Cardiac fibroblast (primary cell): ENCODE measurements around the gene DOCK3.

Experiments used
- DNase-seq, 2 donors: peaks; one replicate each; pipeline versions ENCODE4 v3.0.0 to v3.0.0-alpha.2; 2010; ENCODE audit warnings: low read depth in 2 of 2
- H3K4me3 ChIP-seq, 2 donors: replicated peaks in 1 of 2; 1 replicate in 1 of 2; 2 replicates in 1 of 2; pipeline ENCODE4 v1.5.1; 2011; ENCODE audit warnings: low read depth in 2 of 2, low read length in 2 of 2, mild to moderate bottlenecking in 2 of 2, moderate library complexity in 1 of 2
- CTCF ChIP-seq: IDR thresholded peaks from one replicate; pipeline ENCODE4 v1.5.1; 2011; ENCODE audit warnings: low read depth, mild to moderate bottlenecking, low read length, inconsistent platforms

DOCK3 gene

GRCh38 chr3:51381333-51381705 lies 706.6 kb downstream of the DOCK3 start:
- H3K4me3 ChIP-seq = no peak overlapping the region
- no peak for DNase-seq
- TF ChIP-seq CTCF = no peak

GRCh38 chr3:51382076-51382745 lies 707.5 kb downstream of the DOCK3 start:
- no peak for DNase-seq
- no peak for TF ChIP-seq CTCF
- no peak overlapping the region for H3K4me3 ChIP-seq

DNA sequence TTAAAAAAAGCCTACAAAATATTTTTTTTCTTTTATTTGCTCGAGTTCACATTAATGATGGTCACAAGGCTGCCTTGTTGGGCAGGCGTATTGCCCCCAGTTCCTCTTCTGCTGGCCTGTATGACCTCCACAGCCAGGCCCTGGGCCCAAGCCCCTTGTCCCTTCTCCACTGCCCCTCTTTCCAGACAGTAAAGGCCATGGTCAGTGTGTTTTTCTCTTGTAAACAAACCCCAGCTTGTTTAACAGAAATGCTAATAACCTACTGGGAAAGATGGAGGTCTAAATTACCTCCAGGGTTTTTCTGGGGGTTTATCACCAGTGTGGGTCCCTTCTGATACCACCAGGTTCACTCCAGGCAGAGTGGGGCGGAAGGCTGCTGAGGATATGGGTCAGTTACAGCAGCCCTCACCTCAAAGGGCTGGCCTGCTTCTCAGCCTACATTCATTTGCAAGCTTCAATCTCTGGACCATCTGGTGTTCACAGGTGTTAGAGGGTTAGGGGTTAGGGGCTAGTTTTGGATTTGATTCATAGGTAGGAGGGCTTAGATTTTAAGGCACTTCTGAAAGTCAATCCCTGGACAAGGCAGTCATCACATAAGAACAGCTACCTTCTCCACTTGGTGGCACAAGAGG lies 708.3 kb downstream of the DOCK3 start:
- DNase-seq = no peak
- H3K4me3 ChIP-seq = no peak overlapping the region
- no peak for TF ChIP-seq CTCF

DNA sequence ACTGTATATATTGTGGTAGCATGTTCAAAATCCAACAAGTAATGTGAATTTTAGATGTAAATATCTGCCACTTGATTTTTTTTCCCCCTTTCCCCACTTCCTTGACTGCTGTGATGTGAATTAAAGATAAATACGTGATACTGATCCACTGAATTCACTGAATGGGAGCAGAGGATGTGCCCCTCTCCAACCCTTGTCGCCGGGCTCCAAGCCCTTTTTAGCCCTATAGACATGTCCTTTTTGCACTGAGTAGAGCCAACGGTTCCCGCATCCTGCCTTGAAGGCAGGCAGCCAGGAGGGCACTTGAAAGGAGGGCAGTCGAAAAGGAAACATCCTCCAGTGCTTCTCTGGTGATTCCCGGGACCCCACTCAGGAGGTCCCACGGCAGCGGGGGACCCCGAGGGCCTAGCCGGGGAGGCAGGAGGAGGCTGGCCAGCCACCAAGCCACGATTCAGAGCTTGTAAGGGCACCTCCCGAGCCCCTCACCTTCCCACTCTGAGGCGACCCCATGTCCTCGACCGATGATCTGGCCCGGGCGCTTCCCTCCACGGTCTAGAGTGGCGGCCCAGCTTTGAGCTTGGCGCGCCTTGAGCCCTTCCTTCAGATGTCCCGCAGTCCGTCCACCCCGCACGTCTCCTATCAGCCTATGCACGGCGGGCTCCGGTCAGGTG lies 709.5 kb downstream of the DOCK3 start:
- no peak for TF ChIP-seq CTCF
- peak overlapping the region; percentile 85 to 98 for H3K4me3 ChIP-seq
- DNase-seq = peak in 1 of 2 donors; percentile 23

DNA sequence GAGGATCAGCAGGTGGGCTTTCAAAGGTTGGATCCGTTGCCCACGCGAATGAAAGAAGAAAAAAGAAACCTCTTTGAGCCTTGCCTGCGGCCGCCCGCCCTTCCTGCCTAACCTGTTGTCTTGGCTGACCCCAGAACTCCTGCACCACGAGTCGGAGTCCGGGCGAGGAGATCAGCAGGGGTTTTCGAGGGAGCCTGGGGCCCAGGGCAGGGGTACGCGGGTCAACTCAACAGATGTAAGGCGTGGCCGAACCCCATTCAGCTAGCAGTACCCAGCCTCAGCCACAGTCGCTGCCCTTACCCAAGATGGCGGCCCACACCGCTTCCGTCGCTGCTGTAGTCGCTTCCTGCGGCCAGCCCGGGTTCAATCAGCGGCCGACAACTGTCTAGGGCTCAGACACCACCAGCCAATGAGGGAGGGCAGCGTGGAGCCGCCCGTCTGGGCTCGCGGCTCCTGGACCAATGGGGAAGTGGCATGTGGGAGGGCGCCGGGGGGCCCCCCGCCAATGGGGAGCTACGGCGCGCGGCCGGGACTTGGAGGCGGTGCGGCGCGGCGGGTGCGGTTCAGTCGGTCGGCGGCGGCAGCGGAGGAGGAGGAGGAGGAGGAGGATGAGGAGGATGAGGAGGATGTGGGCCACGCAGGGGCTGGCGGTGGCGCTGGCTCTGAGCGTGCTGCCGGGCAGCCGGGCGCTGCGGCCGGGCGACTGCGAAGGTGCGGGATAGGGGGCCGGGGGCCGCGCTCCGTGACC lies 710.2 kb downstream of the DOCK3 start, which contains the start of gene MANF:
TSS of gene MANF (plus strand) at position 566 of the 748 bp plus-strand sequence. CDS start at position 618, 52 bp downstream.
- peak; percentile 98 for DNase-seq
- no peak for TF ChIP-seq CTCF
- peak within 1 kb of the TSS; percentile 85 to 98 for H3K4me3 ChIP-seq

GRCh38 chr3:51385621-51386091 lies 710.9 kb downstream of the DOCK3 start:
- no peak for TF ChIP-seq CTCF
- DNase-seq = no peak
- peak overlapping the region; percentile 74 to 98 for H3K4me3 ChIP-seq
